Measurements from ENCODE around the gene KIFC3.

The KIFC3 gene

GRCh38 chr16:57764341-57765159, 37.7 kb downstream of the KIFC3 start (continued):
- 0 out of 2 replicates have a peak, but pooled peaks have one; percentile 19 for TF ChIP-seq ZNF585B (tag by site-specific recombination; IDR thresholded peaks at IDR 0.05)
- no peak for TF ChIP-seq GLI2 (tag by site-specific recombination; IDR thresholded peaks at IDR 0.05; ENCODE audit: borderline replicate concordance, low read depth)
- TF ChIP-seq YY1 (tag by site-specific recombination; IDR thresholded peaks at IDR 0.05): no peak
- no peak for TF ChIP-seq ZNF302 (tag by site-specific recombination; IDR thresholded peaks at IDR 0.05; ENCODE audit: low read depth)
- no peak for TF ChIP-seq PRDM4 (tag by site-specific recombination; IDR thresholded peaks at IDR 0.05)
- TF ChIP-seq ZNF324 (tag by site-specific recombination; IDR thresholded peaks at IDR 0.05): no peak; the same call in 1 of the 2 replicates
- TF ChIP-seq ZIC2 (tag by site-specific recombination; IDR thresholded peaks at IDR 0.05): no peak
- no peak; the same call in 1 of the 2 replicates for TF ChIP-seq ZNF785 (tag by site-specific recombination; IDR thresholded peaks at IDR 0.05)
- no peak for TF ChIP-seq ZBTB11 (tag by site-specific recombination; conservative IDR thresholded peaks at IDR 0.05; ENCODE audit: low read depth)
- TF ChIP-seq ZNF394 (tag by site-specific recombination; IDR thresholded peaks at IDR 0.05; ENCODE audit: borderline replicate concordance): no peak; the same call in 1 of the 2 replicates
- TF ChIP-seq YY2 (tag by site-specific recombination; IDR thresholded peaks at IDR 0.05): no peak
- TF ChIP-seq ZNF433 (tag by site-specific recombination; IDR thresholded peaks at IDR 0.05; ENCODE audit: low read depth): no peak
- TF ChIP-seq SP7 (tag by site-specific recombination; IDR thresholded peaks at IDR 0.05): 0 out of 2 replicates have a peak, but pooled peaks have one; percentile 35
- peak; percentile 97; the same call in 1 of the 2 replicates for TF ChIP-seq PRDM10 (tag by site-specific recombination; IDR thresholded peaks at IDR 0.05)
- TF ChIP-seq ZNF239 (tag by site-specific recombination; IDR thresholded peaks at IDR 0.05): no peak
- TF ChIP-seq ZBTB20 (tag by site-specific recombination; IDR thresholded peaks at IDR 0.05): no peak
- TF ChIP-seq ZNF837 (tag by site-specific recombination; IDR thresholded peaks at IDR 0.05): no peak
- no peak for TF ChIP-seq ZNF10 (tag by site-specific recombination; IDR thresholded peaks at IDR 0.05)
- TF ChIP-seq, protein P1, sequence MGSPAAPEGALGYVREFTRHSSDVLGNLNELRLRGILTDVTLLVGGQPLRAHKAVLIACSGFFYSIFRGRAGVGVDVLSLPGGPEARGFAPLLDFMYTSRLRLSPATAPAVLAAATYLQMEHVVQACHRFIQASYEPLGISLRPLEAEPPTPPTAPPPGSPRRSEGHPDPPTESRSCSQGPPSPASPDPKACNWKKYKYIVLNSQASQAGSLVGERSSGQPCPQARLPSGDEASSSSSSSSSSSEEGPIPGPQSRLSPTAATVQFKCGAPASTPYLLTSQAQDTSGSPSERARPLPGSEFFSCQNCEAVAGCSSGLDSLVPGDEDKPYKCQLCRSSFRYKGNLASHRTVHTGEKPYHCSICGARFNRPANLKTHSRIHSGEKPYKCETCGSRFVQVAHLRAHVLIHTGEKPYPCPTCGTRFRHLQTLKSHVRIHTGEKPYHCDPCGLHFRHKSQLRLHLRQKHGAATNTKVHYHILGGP (tag by site-specific recombination; IDR thresholded peaks at IDR 0.05): no peak
- TF ChIP-seq ZNF184 (tag by site-specific recombination; IDR thresholded peaks at IDR 0.05): no peak
- no peak for TF ChIP-seq ZNF621 (tag by site-specific recombination; IDR thresholded peaks at IDR 0.05)
- no peak for TF ChIP-seq ZNF624 (tag by site-specific recombination; IDR thresholded peaks at IDR 0.05)
- no peak for TF ChIP-seq ZNF571 (tag by site-specific recombination; IDR thresholded peaks at IDR 0.05)
- TF ChIP-seq KLF17 (tag by site-specific recombination; IDR thresholded peaks at IDR 0.05): peak; percentile 43; the same call in 1 of the 2 replicates
- TF ChIP-seq, protein P2, sequence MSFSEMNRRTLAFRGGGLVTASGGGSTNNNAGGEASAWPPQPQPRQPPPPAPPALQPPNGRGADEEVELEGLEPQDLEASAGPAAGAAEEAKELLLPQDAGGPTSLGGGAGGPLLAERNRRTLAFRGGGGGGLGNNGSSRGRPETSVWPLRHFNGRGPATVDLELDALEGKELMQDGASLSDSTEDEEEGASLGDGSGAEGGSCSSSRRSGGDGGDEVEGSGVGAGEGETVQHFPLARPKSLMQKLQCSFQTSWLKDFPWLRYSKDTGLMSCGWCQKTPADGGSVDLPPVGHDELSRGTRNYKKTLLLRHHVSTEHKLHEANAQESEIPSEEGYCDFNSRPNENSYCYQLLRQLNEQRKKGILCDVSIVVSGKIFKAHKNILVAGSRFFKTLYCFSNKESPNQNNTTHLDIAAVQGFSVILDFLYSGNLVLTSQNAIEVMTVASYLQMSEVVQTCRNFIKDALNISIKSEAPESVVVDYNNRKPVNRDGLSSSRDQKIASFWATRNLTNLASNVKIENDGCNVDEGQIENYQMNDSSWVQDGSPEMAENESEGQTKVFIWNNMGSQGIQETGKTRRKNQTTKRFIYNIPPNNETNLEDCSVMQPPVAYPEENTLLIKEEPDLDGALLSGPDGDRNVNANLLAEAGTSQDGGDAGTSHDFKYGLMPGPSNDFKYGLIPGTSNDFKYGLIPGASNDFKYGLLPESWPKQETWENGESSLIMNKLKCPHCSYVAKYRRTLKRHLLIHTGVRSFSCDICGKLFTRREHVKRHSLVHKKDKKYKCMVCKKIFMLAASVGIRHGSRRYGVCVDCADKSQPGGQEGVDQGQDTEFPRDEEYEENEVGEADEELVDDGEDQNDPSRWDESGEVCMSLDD (tag by site-specific recombination; IDR thresholded peaks at IDR 0.05): no peak
